Measurements from ENCODE around the gene PHF2.

- no peak for TF ChIP-seq EZH2phosphoT487 (IDR thresholded peaks at IDR 0.05; ENCODE audit: insufficient read depth, low read depth)
- TF ChIP-seq EZH2 (IDR thresholded peaks at IDR 0.05; ENCODE audit: insufficient read depth, poor library complexity, severe bottlenecking) = no peak
Observed at GRCh38 chr9:93580654-93581380, 4.4 kb downstream of the PHF2 start.
